CD14-positive monocyte (primary cell): ENCODE results near the gene ERCC5. TPM values are rescaled to one million over a fixed set of nuclear protein-coding genes. Genes with fewer than 3 reads are reported as not detected.

Source experiments
- DNase-seq, 3 donors: peaks; one replicate each; pipeline ENCODE4 v3.0.0-alpha.2; 2011 to 2022
- H2AFZ ChIP-seq: 2 replicates; pipeline ENCODE4 v1.6.0; 2012; ENCODE audit warnings: mild to moderate bottlenecking, low read depth, low read length, inconsistent platforms; ENCODE audit not compliant: insufficient read depth, poor library complexity, severe bottlenecking
- H3K27ac ChIP-seq, 2 donors: 1 replicate in 1 of 2; 2 replicates in 1 of 2; pipeline ENCODE4 v1.5.1; 2012 to 2013; ENCODE audit warnings: low read length in 2 of 2, control low read depth in 1 of 2, inconsistent platforms in 1 of 2, low read depth in 1 of 2, mild to moderate bottlenecking in 1 of 2
- H3K27me3 ChIP-seq, 2 donors: one replicate each; pipeline versions ENCODE4 v1.6.0 to v1.6.1; 2011 to 2013; ENCODE audit warnings: low read length in 2 of 2; ENCODE audit not compliant: control insufficient read depth in 2 of 2, insufficient read depth in 2 of 2
- H3K36me3 ChIP-seq, 2 donors: replicated peaks in 1 of 2; 1 replicate in 1 of 2; 2 replicates in 1 of 2; pipeline versions ENCODE4 v1.5.1 to v1.6.1; 2012 to 2013; ENCODE audit warnings: low read length in 2 of 2, control low read depth in 1 of 2, inconsistent platforms in 1 of 2, mild to moderate bottlenecking in 1 of 2; ENCODE audit not compliant: insufficient read depth in 2 of 2, control insufficient read depth in 1 of 2
- H3K4me1 ChIP-seq, 2 donors: 1 replicate in 1 of 2; 2 replicates in 1 of 2; pipeline versions ENCODE4 v1.5.1 to v1.6.1; 2012 to 2013; ENCODE audit warnings: low read length in 2 of 2, control low read depth in 1 of 2, inconsistent platforms in 1 of 2, mild to moderate bottlenecking in 1 of 2, moderate library complexity in 1 of 2; ENCODE audit not compliant: insufficient read depth in 2 of 2, control insufficient read depth in 1 of 2
- H3K4me2 ChIP-seq: replicated peaks from 2 replicates; pipeline ENCODE3; 2012; ENCODE audit warnings: low read length, moderate library complexity, mild to moderate bottlenecking; ENCODE audit not compliant: poor library complexity, severe bottlenecking; ENCODE audit errors: extremely low read depth
- H3K4me3 ChIP-seq, 3 experiments: fragments of 200-600 bp in 1 of 3; sonication (generic) in 1 of 3; replicated peaks in 1 of 3; 1 replicate in 2 of 3; 2 replicates in 1 of 3; pipeline ENCODE4 v1.5.1; 2011 to 2013; ENCODE audit warnings: low read length in 3 of 3, mild to moderate bottlenecking in 3 of 3, control low read depth in 2 of 3, low read depth in 2 of 3, inconsistent platforms in 1 of 3, moderate library complexity in 1 of 3
- H3K79me2 ChIP-seq: 2 replicates; pipeline ENCODE4 v1.6.0; 2012; ENCODE audit warnings: mild to moderate bottlenecking, control low read depth, inconsistent platforms, low read length, moderate library complexity; ENCODE audit not compliant: insufficient read depth
- H3K9ac ChIP-seq: 2 replicates; pipeline ENCODE4 v1.6.0; 2017; ENCODE audit warnings: low read length, mild to moderate bottlenecking; ENCODE audit not compliant: insufficient read depth, poor library complexity, severe bottlenecking
- H3K9me3 ChIP-seq, 2 donors: replicated peaks in 1 of 2; 1 replicate in 1 of 2; 2 replicates in 1 of 2; pipeline versions ENCODE4 v1.5.1 to v1.6.1; 2012 to 2013; ENCODE audit warnings: low read length in 2 of 2, control low read depth in 1 of 2; ENCODE audit not compliant: control insufficient read depth in 1 of 2, insufficient read depth in 1 of 2
- H4K20me1 ChIP-seq: 2 replicates; pipeline ENCODE4 v1.6.0; 2012; ENCODE audit warnings: mild to moderate bottlenecking, low read length, control low read depth, moderate library complexity; ENCODE audit not compliant: insufficient read depth
- H3K27ac Mint-ChIP-seq, 7 donors: one replicate each; pipeline ENCODE4 v1.8.0; 2020; ENCODE audit warnings: mild to moderate bottlenecking in 7 of 7, mixed read lengths in 7 of 7, moderate library complexity in 6 of 7, inconsistent platforms in 2 of 7
- H3K27me3 Mint-ChIP-seq, 3 donors: one replicate each; pipeline ENCODE4 v1.8.0; 2021 to 2022; ENCODE audit warnings: low read depth in 3 of 3, mild to moderate bottlenecking in 3 of 3, mixed read lengths in 3 of 3, moderate library complexity in 3 of 3, inconsistent platforms in 1 of 3
- H3K36me3 Mint-ChIP-seq, 2 donors: one replicate each; pipeline ENCODE4 v1.8.0; 2020; ENCODE audit warnings: mixed read lengths in 2 of 2, inconsistent platforms in 1 of 2, mild to moderate bottlenecking in 1 of 2
- H3K4me1 Mint-ChIP-seq: one replicate; pipeline ENCODE4 v1.8.0; 2020; ENCODE audit warnings: mild to moderate bottlenecking, mixed read lengths
- H3K4me3 Mint-ChIP-seq, 2 donors: one replicate each; pipeline ENCODE4 v1.8.0; 2020; ENCODE audit warnings: mild to moderate bottlenecking in 2 of 2, mixed read lengths in 2 of 2, moderate library complexity in 1 of 2
- H3K9me3 Mint-ChIP-seq, 7 donors: one replicate each; pipeline ENCODE4 v1.8.0; 2020 to 2022; ENCODE audit warnings: mixed read lengths in 7 of 7, mild to moderate bottlenecking in 6 of 7, moderate library complexity in 6 of 7, inconsistent platforms in 2 of 7
- WGBS: methylation state at CpG from one replicate; pipeline ENCODE4 v1.1.5; 2013; ENCODE audit warnings: missing lambda C conversion rate; ENCODE audit not compliant: insufficient coverage; 5-methylcytosine and 5-hydroxymethylcytosine counted together
- intact Hi-C, 2 donors: fragments of 100-400 bp; cut with micrococcal nuclease; formaldehyde crosslinking; loops; one replicate each; pipeline versions ENCODE4 v1.15.0 to v1.15.1; 2023
- polyA plus RNA-seq, 3 donors: library from polyadenylated mRNA; depleted of rRNA in 1 of 3; unstranded in 2 of 3; stranded (reverse) in 1 of 3; fragments of 300-500 nt in 2 of 3; fragments of >200 nt in 1 of 3; fragmentation: Illumina TruSeq in 2 of 3; gene quantifications; 1 replicate in 2 of 3; 2 replicates in 1 of 3; pipeline ENCODE4 v1.2.3, GENCODE V29; 2012 to 2021
- TF ChIP-seq, protein P1 (sequence below): fragments of 200-600 bp; IDR thresholded peaks from one replicate; pipeline ENCODE4 v1.8.0; 2022; ENCODE audit warnings: antibody characterized with exemption, mild to moderate bottlenecking

Gene ERCC5
- polyA plus RNA-seq, 3 donors: 15.2 to 34.2 (median 22.1) TPM

DNA sequence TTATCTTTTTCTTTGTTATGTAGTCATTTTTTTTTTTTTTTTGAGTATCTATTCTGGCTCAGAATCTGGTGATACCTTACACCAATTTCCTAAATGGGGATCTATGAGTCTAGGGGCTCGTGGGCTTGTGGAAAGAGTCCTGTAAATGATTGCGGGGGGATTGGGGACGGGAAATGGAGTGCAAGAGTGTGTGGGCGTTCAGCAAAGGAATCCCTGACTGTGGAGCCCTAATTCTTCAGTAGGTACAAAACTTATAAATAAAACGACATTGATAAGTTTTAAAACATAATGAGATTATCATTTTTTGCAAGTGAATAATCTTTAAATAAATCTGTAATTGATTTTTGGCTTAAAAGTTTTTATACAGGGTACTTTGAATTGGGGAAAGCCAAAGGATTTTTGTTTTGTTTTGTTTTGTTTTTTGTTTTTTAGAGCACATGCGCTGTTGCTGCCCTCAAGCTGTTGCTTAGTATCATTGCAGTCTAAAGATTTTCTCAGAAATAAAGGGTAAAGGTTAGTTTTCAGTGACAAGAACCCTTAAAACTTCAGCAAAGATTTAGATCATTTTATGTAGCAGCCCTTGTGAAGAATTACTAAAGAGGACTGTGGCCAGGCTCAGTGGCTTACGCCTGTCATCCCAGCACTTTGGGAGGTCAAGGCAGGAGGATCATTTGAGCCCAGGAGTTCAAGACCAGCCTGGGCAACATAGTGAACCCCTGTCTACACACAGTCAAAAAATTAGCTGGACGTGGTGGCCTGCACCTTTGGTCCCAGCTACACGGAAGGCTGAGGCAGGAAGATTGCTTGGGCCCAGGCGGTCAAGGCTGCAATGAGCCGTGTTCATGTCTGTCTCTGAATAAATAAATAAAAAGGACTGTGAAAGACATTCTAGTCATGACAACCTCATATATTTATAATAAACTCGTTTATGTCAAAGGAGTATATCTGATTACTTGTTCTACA, 1.7 kb downstream of the ERCC5 start:
- H3K4me2 ChIP-seq: peak overlapping the region; percentile 86
- peak; percentile 13 to 24 (median 23) for DNase-seq
- peak overlapping the region; percentile 92 to 93 for H3K4me3 Mint-ChIP-seq
- H4K20me1 ChIP-seq: peaks cover 52% of the 10 kb centered on the region
- no peaks in the 10 kb centered on the region for H3K9me3 Mint-ChIP-seq
- 37% methylated on average over 3 of the region's 12 CpGs for WGBS
- H3K4me1 ChIP-seq: peaks cover 15 to 22% of the 10 kb centered on the region in 2 donors
- TF ChIP-seq, protein P1, sequence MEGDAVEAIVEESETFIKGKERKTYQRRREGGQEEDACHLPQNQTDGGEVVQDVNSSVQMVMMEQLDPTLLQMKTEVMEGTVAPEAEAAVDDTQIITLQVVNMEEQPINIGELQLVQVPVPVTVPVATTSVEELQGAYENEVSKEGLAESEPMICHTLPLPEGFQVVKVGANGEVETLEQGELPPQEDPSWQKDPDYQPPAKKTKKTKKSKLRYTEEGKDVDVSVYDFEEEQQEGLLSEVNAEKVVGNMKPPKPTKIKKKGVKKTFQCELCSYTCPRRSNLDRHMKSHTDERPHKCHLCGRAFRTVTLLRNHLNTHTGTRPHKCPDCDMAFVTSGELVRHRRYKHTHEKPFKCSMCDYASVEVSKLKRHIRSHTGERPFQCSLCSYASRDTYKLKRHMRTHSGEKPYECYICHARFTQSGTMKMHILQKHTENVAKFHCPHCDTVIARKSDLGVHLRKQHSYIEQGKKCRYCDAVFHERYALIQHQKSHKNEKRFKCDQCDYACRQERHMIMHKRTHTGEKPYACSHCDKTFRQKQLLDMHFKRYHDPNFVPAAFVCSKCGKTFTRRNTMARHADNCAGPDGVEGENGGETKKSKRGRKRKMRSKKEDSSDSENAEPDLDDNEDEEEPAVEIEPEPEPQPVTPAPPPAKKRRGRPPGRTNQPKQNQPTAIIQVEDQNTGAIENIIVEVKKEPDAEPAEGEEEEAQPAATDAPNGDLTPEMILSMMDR: peak; percentile 83
- peaks cover 63% of the 10 kb centered on the region for H3K79me2 ChIP-seq
- no peaks in the 10 kb centered on the region for H3K9me3 ChIP-seq
- peak overlapping the region; percentile 72 to 97 (median 91) for H3K4me3 ChIP-seq
- peak overlapping the region; percentile 99 for H3K9ac ChIP-seq
- intact Hi-C loops: loop anchor here (2.0 to 5.0 kb wide), 5 partner anchors 75 to 265 kb away; partner anchors contain the start of genes TPP2 (in 2 of the 2) and TEX30 (in 1 of the 2)
- peaks cover 7 to 31% of the 10 kb centered on the region in 2 donors for H3K36me3 ChIP-seq
- peaks cover 0 to 3% (median 0%) of the 10 kb centered on the region in 3 donors for H3K27me3 Mint-ChIP-seq
- no peaks in the 10 kb centered on the region for H3K27me3 ChIP-seq
- H2AFZ ChIP-seq: peak overlapping the region; percentile 96
- peaks cover 21% of the 10 kb centered on the region for H3K4me1 Mint-ChIP-seq
- H3K36me3 Mint-ChIP-seq: peaks cover 14 to 30% of the 10 kb centered on the region in 2 donors
- H3K27ac ChIP-seq: peak overlapping the region in 1 of 2 donors; percentile 98
- peak overlapping the region; percentile 96 to 99 (median 98) for H3K27ac Mint-ChIP-seq

DNA sequence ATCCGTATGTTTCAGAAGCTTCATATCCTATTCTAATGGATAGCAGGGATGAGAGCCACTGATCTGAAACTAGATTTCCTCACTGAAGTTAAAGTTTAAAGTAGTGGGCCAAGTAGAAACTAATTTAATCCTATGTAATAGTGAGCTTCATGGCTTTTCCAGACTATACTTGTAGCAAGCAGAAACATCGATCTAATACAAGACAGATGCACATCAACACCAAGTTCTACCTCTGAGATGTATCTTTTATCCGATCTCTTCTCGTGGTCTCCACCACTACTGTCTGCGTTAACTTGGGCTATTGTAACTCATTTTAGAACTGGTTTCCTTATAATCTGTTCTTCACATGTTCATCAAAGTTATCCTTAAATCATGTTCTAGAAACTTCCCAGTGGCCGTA, 3.1 kb downstream of the ERCC5 start:
- Histone ChIP-seq H3K9me3 (no peaks in the 10 kb centered on the region), H3K9ac (no peak overlapping the region), H3K27me3 (no peaks in the 10 kb centered on the region), H3K4me3 (no peak overlapping the region), H3K79me2 (peaks cover 77% of the 10 kb centered on the region), H4K20me1 (peaks cover 66% of the 10 kb centered on the region), H3K27ac (no peak overlapping the region), H3K4me2 (no peak overlapping the region), H2AFZ (no peak overlapping the region), H3K4me1 (peaks cover 15 to 22% of the 10 kb centered on the region in 2 donors), H3K36me3 (peaks cover 21 to 45% of the 10 kb centered on the region in 2 donors)
- intact Hi-C loops: loop anchor here (5.0 kb wide), 3 partner anchors 77 to 267 kb away; partner anchors contain the start of genes TEX30 (in 1 of the 2) and TPP2 (in 1 of the 2)
- Mint-ChIP-seq H3K4me1 (peaks cover 21% of the 10 kb centered on the region), H3K27ac (peak overlapping the region in 1 of 7 donors; percentile 18), H3K9me3 (no peaks in the 10 kb centered on the region), H3K27me3 (peaks cover 0 to 3% (median 0%) of the 10 kb centered on the region in 3 donors), H3K36me3 (peaks cover 26 to 42% of the 10 kb centered on the region in 2 donors), H3K4me3 (no peak overlapping the region)
- no peak for DNase-seq
- WGBS: 97% methylated on average over 3 of the region's 6 CpGs
- TF ChIP-seq, protein P1: no peak
